OCI-LY3 (cell line): ENCODE measurements around the gene ELL2.

Experiments used
- EZH2phosphoT487 ChIP-seq: fragments of 200-600 bp; shearing (Covaris generic); IDR thresholded peaks from 2 replicates; pipeline ENCODE4 v1.6.1; 2018; ENCODE audit warnings: antibody characterized with exemption, mixed run types, low read depth
- TF ChIP-seq, protein P1 (sequence below): fragments of 200-600, 300-600 bp; sonication (generic); IDR thresholded peaks from 2 replicates; pipeline ENCODE4 v1.5.1; 2014; ENCODE audit warnings: antibody characterized with exemption, low read length, low read depth

GRCh38 chr5:95861221-95861863, 100.3 kb downstream of the ELL2 start:
- TF ChIP-seq, protein P1, sequence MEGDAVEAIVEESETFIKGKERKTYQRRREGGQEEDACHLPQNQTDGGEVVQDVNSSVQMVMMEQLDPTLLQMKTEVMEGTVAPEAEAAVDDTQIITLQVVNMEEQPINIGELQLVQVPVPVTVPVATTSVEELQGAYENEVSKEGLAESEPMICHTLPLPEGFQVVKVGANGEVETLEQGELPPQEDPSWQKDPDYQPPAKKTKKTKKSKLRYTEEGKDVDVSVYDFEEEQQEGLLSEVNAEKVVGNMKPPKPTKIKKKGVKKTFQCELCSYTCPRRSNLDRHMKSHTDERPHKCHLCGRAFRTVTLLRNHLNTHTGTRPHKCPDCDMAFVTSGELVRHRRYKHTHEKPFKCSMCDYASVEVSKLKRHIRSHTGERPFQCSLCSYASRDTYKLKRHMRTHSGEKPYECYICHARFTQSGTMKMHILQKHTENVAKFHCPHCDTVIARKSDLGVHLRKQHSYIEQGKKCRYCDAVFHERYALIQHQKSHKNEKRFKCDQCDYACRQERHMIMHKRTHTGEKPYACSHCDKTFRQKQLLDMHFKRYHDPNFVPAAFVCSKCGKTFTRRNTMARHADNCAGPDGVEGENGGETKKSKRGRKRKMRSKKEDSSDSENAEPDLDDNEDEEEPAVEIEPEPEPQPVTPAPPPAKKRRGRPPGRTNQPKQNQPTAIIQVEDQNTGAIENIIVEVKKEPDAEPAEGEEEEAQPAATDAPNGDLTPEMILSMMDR = no peak
- TF ChIP-seq EZH2phosphoT487 = no peak
